Activated B cell treated with CpG ODN at 0.5 μM for 24 hours (primary cell): Measurements from ENCODE around the gene PRPF6. TPM values are rescaled to one million over a fixed set of nuclear protein-coding genes. Genes with fewer than 3 reads are reported as not detected.

Source experiments
- ATAC-seq: fragments of 200-7000 bp; cut with Tn5 transposase; one replicate; pipeline ENCODE4 v1.10.0; 2021; ENCODE audit warnings: low read depth, mild to moderate bottlenecking, moderate library complexity
- CTCF ChIA-PET: fragments of 350-600 bp; sonication (Branson Sonifier 250); formaldehyde crosslinking; loops from one replicate; lab custom pipeline; 2021; ENCODE audit warnings: antibody characterized with exemption; lab: Charles Lee
- POLR2A ChIA-PET: fragments of 350-600 bp; sonication (Branson Sonifier 250); formaldehyde crosslinking; loops from one replicate; lab custom pipeline; 2021; ENCODE audit warnings: antibody characterized with exemption; lab: Charles Lee
- DNase-seq: peaks from one replicate; pipeline ENCODE4 v3.0.0; 2022
- H3K27ac Mint-ChIP-seq: one replicate; pipeline ENCODE4 v1.8.0; 2020; ENCODE audit warnings: mixed read lengths
- H3K27me3 Mint-ChIP-seq: one replicate; pipeline ENCODE4 v1.8.0; 2021; ENCODE audit warnings: mixed read lengths
- H3K36me3 Mint-ChIP-seq: one replicate; pipeline ENCODE4 v1.8.0; 2021; ENCODE audit warnings: low read depth, mixed read lengths
- H3K4me1 Mint-ChIP-seq: one replicate; pipeline ENCODE4 v1.8.0; 2021; ENCODE audit warnings: mixed read lengths
- H3K4me3 Mint-ChIP-seq: one replicate; pipeline ENCODE4 v1.8.0; 2020; ENCODE audit warnings: mild to moderate bottlenecking, mixed read lengths
- H3K9me3 Mint-ChIP-seq: one replicate; pipeline ENCODE4 v1.8.0; 2020; ENCODE audit warnings: mixed read lengths
- intact Hi-C: fragments of 100-400 bp; cut with micrococcal nuclease; formaldehyde crosslinking; loops from one replicate; pipeline ENCODE4 v1.15.1; 2024
- total RNA-seq: library from RNA; stranded (reverse); gene quantifications from 2 replicates; pipeline ENCODE4 v1.2.3, GENCODE V29; 2022
- TF ChIP-seq, protein P1 (sequence below): fragments of 200-600 bp; IDR thresholded peaks from one replicate; pipeline ENCODE4 v1.8.0; 2022; ENCODE audit warnings: antibody characterized with exemption, mild to moderate bottlenecking

The PRPF6 gene
- total RNA-seq, 1 donor from 2014 or later: 75.8 TPM

DNA sequence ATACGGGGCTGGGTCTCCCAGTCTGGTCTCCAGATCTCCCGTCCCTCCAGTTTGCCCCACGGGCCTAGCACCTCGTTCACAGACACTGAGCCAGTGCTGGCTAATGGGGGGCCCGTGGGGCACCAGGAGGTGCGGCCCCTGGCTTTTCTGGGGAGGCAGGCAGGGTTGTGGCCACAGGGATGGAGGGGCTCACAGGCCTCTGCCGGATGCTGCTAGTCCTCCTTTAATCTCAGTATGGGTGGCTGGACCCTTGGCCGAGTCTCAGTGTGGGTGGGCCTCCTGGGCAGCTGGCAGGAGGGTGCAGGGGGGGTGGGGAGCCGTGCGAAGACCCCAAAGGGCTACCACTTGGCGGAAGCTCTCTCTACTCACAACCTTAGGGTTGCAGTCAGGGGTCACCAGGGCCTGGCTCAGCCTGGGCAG lies 70.1 kb downstream of the PRPF6 start:
- DNase-seq (no peak), ATAC-seq (no peak)
- H3K36me3 Mint-ChIP-seq: no peaks in the 10 kb centered on the region
- H3K27ac Mint-ChIP-seq: no peak overlapping the region
- H3K9me3 Mint-ChIP-seq: no peaks in the 10 kb centered on the region
- POLR2A ChIA-PET: interaction anchor here (0.5 kb wide), 1 partner anchor 69 kb away, joined by 3 read pairs; no protein-coding TSS in a partner anchor
- intact Hi-C loops: no loop called here
- H3K27me3 Mint-ChIP-seq: peaks cover 43% of the 10 kb centered on the region
- CTCF ChIA-PET: no interaction called here
- TF ChIP-seq, protein P1, sequence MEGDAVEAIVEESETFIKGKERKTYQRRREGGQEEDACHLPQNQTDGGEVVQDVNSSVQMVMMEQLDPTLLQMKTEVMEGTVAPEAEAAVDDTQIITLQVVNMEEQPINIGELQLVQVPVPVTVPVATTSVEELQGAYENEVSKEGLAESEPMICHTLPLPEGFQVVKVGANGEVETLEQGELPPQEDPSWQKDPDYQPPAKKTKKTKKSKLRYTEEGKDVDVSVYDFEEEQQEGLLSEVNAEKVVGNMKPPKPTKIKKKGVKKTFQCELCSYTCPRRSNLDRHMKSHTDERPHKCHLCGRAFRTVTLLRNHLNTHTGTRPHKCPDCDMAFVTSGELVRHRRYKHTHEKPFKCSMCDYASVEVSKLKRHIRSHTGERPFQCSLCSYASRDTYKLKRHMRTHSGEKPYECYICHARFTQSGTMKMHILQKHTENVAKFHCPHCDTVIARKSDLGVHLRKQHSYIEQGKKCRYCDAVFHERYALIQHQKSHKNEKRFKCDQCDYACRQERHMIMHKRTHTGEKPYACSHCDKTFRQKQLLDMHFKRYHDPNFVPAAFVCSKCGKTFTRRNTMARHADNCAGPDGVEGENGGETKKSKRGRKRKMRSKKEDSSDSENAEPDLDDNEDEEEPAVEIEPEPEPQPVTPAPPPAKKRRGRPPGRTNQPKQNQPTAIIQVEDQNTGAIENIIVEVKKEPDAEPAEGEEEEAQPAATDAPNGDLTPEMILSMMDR: no peak
- H3K4me1 Mint-ChIP-seq: peaks cover 6% of the 10 kb centered on the region
- H3K4me3 Mint-ChIP-seq: no peak overlapping the region

DNA sequence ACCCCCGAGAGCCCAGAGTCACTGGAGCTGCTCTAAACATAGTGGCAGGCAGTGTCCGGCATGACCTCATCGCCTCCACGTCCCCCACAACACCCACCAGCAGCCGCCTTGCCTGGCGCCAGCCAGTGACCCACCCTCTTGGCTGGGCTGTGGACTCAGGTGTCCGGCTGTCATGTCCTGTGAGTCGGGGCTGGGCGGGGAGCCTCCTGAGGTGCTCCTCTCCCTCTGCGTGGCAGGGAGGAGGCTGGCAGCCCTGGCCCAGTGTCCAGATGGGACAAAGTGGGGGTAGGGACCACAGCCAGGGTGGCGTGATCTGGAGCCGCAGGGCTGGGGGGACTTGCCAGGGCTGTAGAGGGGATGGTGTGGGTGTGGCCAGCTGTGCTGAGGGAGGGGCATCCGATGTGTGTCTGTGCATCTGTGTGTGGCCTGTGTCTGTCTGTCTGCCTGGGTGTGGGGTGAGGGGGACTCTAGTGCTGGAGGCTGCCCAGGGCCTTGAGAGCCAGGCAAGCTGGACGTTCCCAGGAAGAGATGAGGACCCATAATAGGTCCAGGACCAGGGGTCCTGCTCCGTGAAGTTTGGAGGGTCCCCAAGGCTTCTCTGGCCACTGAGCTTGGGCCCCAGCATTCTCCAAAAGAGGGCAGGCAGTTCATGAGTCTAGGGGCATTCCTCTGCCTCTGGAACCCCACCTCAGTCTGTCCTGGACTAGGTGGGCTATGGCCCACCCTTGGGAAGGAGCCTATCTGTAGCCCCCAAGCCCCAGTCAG lies 70.8 kb downstream of the PRPF6 start:
- ChIA-PET CTCF (interaction anchor here (1.2 kb wide), 1 partner anchor 12 kb away, joined by 3 read pairs; no protein-coding TSS in a partner anchor), POLR2A (interaction anchor here (0.5 kb wide), 1 partner anchor 69 kb away, joined by 3 read pairs; no protein-coding TSS in a partner anchor)
- ATAC-seq (no peak), DNase-seq (no peak)
- no peaks in the 10 kb centered on the region for H3K9me3 Mint-ChIP-seq
- H3K27me3 Mint-ChIP-seq: peaks cover 39% of the 10 kb centered on the region
- no peak overlapping the region for H3K4me3 Mint-ChIP-seq
- TF ChIP-seq, protein P1: no peak
- H3K4me1 Mint-ChIP-seq: peaks cover 6% of the 10 kb centered on the region
- no peak overlapping the region for H3K27ac Mint-ChIP-seq
- H3K36me3 Mint-ChIP-seq: no peaks in the 10 kb centered on the region
- intact Hi-C loops: no loop called here

DNA sequence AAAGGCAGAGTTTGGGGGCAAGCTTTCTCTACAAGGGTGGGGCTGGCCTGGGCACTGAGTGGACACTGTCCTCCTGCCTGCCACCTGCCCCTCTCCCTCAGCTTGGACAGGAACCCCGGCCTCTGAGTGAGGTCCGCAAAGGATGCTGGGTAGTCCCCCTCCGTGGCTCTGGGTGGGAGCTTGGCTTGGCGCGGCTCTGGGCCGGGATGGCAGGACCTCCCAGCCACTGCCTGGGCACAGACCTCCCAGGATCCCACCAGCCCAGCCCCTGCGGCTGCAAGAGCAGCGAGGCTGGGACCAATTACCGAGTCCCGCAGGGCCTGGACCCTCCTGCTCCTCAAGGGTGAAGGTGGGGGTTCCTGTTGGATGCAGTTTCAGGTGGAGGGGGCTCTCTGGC lies 71.4 kb downstream of the PRPF6 start:
- no peak for DNase-seq
- H3K36me3 Mint-ChIP-seq: no peaks in the 10 kb centered on the region
- intact Hi-C loops: no loop called here
- H3K4me3 Mint-ChIP-seq: no peak overlapping the region
- peaks cover 33% of the 10 kb centered on the region for H3K27me3 Mint-ChIP-seq
- ChIA-PET CTCF (interaction anchor here (1.0 to 1.2 kb wide), 2 partner anchors 13 to 17 kb away, joined by 3 read pairs; no protein-coding TSS in a partner anchor), POLR2A (no interaction called here)
- TF ChIP-seq, protein P1: no peak
- peaks cover 9% of the 10 kb centered on the region for H3K4me1 Mint-ChIP-seq
- ATAC-seq: no peak
- no peaks in the 10 kb centered on the region for H3K9me3 Mint-ChIP-seq
- H3K27ac Mint-ChIP-seq: no peak overlapping the region

DNA sequence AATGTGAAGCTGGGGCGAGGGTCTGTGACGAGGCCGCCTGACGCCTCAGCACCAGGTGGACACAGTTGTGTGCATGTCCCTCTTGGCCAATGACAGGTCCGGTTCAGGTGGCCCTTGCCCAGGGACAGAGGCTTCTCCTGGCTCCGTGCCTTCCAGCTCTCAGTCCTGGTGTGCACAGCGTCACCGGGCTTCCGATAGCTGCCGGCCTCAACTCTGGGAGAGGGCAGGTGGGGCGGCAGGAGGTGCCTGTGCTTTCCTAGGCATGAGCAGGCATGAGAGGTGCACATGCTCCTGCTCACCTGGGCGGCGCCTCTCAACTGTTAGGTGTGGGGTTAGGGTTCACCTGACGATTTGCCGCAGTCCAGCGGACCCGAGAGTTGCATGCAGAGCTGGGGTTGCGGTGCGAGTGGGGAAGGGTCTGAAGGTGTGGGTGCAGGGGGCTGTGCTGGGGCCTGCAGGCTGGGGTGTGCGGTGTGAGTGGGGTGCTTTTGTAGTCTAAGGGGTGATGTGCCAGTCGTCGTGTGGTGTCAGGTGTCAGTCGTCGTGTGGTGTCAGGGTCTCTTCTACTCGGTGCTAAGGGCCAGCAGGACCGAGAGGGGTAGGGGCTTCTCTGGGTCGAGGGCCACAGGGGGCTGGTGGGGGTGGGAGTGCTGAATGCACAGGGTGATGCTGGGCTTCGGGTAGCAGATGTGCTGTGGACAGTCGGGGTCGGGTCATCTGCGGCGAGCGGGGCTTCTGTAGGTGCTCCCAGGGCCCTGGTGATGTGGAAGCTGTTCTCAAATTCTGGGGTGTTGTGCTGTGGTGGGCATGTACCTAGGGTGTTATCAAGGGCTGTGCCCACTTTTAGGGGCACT lies 72.3 kb downstream of the PRPF6 start:
- TF ChIP-seq, protein P1: no peak
- ATAC-seq (no peak), DNase-seq (no peak)
- no peak overlapping the region for H3K27ac Mint-ChIP-seq
- peaks cover 32% of the 10 kb centered on the region for H3K27me3 Mint-ChIP-seq
- intact Hi-C loops: no loop called here
- CTCF ChIA-PET: interaction anchor here (0.6 to 1.7 kb wide), 4 partner anchors 14 to 67 kb away, joined by 3 to 6 read pairs (median 3); no protein-coding TSS in a partner anchor
- peaks cover 17% of the 10 kb centered on the region for H3K4me1 Mint-ChIP-seq
- H3K4me3 Mint-ChIP-seq: no peak overlapping the region
- POLR2A ChIA-PET: interaction anchor here (0.9 kb wide), 1 partner anchor 9 kb away, joined by 5 read pairs; no protein-coding TSS in a partner anchor
- no peaks in the 10 kb centered on the region for H3K36me3 Mint-ChIP-seq
- no peaks in the 10 kb centered on the region for H3K9me3 Mint-ChIP-seq
